PC-3 (cell line): Measurements from ENCODE around the gene IFI6. TPM values are rescaled to one million over a fixed set of nuclear protein-coding genes. Genes with fewer than 3 reads are reported as not detected.

Experiments
- ATAC-seq: fragments of 200-7000 bp; cut with Tn5 transposase; 2 replicates; pipeline ENCODE4 v1.9.1; 2020; ENCODE audit warnings: mild to moderate bottlenecking, moderate library complexity
- BruUV-seq: library from RNA; stranded (reverse); fragments of 400-500 nt; replicated peaks from 2 replicates; lab custom pipeline; 2021; lab: Mats Ljungman, UMichigan
- CTCF ChIA-PET: fragments of 300-600 bp; sonication (Branson Sonifier 250); formaldehyde crosslinking; loops from one replicate; lab custom pipeline; 2022; ENCODE audit warnings: antibody characterized with exemption; lab: Charles Lee
- POLR2A ChIA-PET: fragments of 300-600 bp; sonication (Branson Sonifier 250); formaldehyde crosslinking; loops from one replicate; lab custom pipeline; 2022; ENCODE audit warnings: antibody characterized with exemption; ENCODE audit not compliant: unreplicated experiment; lab: Charles Lee
- DNase-seq: peaks from one replicate; pipeline ENCODE4 v3.0.0-alpha.2; 2015
- H2AFZ ChIP-seq: fragments of 300-600 bp; sonication (generic); 2 replicates; pipeline ENCODE4 v1.6.0; 2016; ENCODE audit warnings: antibody characterized with exemption, low read length
- H3F3A ChIP-seq: fragments of 300-600 bp; sonication (generic); one replicate; pipeline ENCODE4 v1.6.0; 2017; ENCODE audit warnings: antibody characterized with exemption, low read length, control low read depth, mild to moderate bottlenecking; ENCODE audit not compliant: unreplicated experiment
- H3K27ac ChIP-seq: fragments of 300-600 bp; sonication (generic); 2 replicates; pipeline ENCODE4 v1.5.1; 2016; ENCODE audit warnings: mild to moderate bottlenecking, low read length
- H3K27me3 ChIP-seq: fragments of 300-600 bp; sonication (generic); 2 replicates; pipeline ENCODE4 v1.6.1; 2016; ENCODE audit warnings: low read length, mixed read lengths
- H3K36me3 ChIP-seq: fragments of 300-600 bp; sonication (generic); 2 replicates; pipeline ENCODE4 v1.6.1; 2016; ENCODE audit warnings: low read depth, mixed run types, low read length, mixed read lengths
- H3K4me1 ChIP-seq: fragments of 300-600 bp; sonication (generic); 2 replicates; pipeline ENCODE4 v1.5.1; 2016; ENCODE audit warnings: low read length; ENCODE audit not compliant: insufficient read depth
- H3K4me2 ChIP-seq: fragments of 300-600 bp; sonication (generic); 2 replicates; pipeline ENCODE4 v1.6.0; 2016; ENCODE audit warnings: low read length
- H3K4me3 ChIP-seq: fragments of 300-600 bp; sonication (generic); 2 replicates; pipeline ENCODE4 v1.5.1; 2016; ENCODE audit warnings: mild to moderate bottlenecking, low read length, mixed read lengths
- H3K79me2 ChIP-seq: fragments of 300-600 bp; sonication (generic); 2 replicates; pipeline ENCODE4 v1.6.1; 2017; ENCODE audit warnings: low read length, mixed read lengths
- H3K9ac ChIP-seq: fragments of 300-600 bp; sonication (generic); 2 replicates; pipeline ENCODE4 v1.6.0; 2016; ENCODE audit warnings: mild to moderate bottlenecking, low read length
- H3K9me2 ChIP-seq: fragments of 300-600 bp; sonication (generic); replicated peaks from 2 replicates; pipeline ENCODE4 v1.6.1; 2016; ENCODE audit warnings: mixed run types, low read length, mixed read lengths
- H3K9me3 ChIP-seq: fragments of 300-600 bp; sonication (generic); 2 replicates; pipeline ENCODE4 v1.6.1; 2016; ENCODE audit warnings: low read length, mixed read lengths
- H4K20me1 ChIP-seq: fragments of 300-600 bp; sonication (generic); 2 replicates; pipeline ENCODE4 v1.6.1; 2016; ENCODE audit warnings: low read length, mixed read lengths
- EZH2 ChIP-seq: fragments of 300-600 bp; sonication (generic); IDR thresholded peaks from one replicate; pipeline ENCODE4 v1.6.1; 2017; ENCODE audit warnings: antibody characterized with exemption, mild to moderate bottlenecking, low read length; ENCODE audit not compliant: unreplicated experiment
- EZH2phosphoT487 ChIP-seq: fragments of 300-600 bp; sonication (generic); IDR thresholded peaks from 2 replicates; pipeline ENCODE4 v1.6.1; 2018; ENCODE audit warnings: mild to moderate bottlenecking, antibody characterized with exemption, low read length, borderline replicate concordance
- intact Hi-C: fragments of 100-400 bp; cut with micrococcal nuclease; formaldehyde crosslinking; loops from 2 replicates; pipeline ENCODE4 v1.9.0; 2023
- total RNA-seq: library from RNA; depleted of rRNA; stranded (reverse); fragments of >200 nt; gene quantifications from 2 replicates; pipeline ENCODE4 v1.2.3, GENCODE V29; 2014
- TF ChIP-seq, protein P1 (sequence below): fragments of 300-600 bp; sonication (generic); conservative IDR thresholded peaks from 2 replicates; pipeline ENCODE4 v1.5.1; 2017; ENCODE audit warnings: antibody characterized with exemption, low read depth, mild to moderate bottlenecking, low read length

IFI6 gene
- total RNA-seq, 1 experiment from 2014 or later = 16.5 TPM

DNA sequence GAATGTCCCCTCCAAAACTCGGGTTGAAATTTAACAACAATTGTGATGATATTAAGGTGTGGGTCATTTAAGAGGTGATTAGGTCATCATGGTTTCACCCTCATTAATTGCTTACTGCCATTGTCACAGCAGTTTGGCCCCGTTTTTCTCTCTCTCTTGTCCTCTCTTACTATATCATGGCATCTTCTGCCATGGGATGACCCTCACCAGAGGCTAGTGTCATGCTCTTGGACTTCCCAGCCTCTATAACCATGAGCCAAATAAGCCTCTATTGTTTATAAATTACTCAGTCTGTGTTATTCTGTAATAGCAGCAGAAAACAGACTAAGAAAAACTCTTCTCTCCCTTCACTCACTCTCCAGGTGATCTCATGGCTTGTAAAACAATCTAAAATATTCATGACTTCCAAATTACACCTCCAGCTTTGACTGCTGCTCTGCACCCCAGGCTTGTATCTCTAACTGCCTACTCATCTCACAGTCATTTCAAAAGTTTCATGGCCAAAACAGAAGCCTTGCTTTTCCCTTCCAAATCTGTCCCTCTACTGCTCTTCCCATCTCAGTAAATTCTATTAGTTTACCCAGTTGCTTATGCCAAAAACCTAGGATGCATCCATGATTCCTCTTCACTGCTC lies 44.4 kb upstream of the IFI6 start:
- no peak for ATAC-seq
- no peaks in the 10 kb centered on the region for H3F3A ChIP-seq
- no peak overlapping the region for H3K4me2 ChIP-seq
- DNase-seq = no peak
- H3K36me3 ChIP-seq = no peaks in the 10 kb centered on the region
- POLR2A ChIA-PET = no interaction called here
- no peak overlapping the region for H3K27ac ChIP-seq
- H3K27me3 ChIP-seq = no peaks in the 10 kb centered on the region
- TF ChIP-seq, protein P1, sequence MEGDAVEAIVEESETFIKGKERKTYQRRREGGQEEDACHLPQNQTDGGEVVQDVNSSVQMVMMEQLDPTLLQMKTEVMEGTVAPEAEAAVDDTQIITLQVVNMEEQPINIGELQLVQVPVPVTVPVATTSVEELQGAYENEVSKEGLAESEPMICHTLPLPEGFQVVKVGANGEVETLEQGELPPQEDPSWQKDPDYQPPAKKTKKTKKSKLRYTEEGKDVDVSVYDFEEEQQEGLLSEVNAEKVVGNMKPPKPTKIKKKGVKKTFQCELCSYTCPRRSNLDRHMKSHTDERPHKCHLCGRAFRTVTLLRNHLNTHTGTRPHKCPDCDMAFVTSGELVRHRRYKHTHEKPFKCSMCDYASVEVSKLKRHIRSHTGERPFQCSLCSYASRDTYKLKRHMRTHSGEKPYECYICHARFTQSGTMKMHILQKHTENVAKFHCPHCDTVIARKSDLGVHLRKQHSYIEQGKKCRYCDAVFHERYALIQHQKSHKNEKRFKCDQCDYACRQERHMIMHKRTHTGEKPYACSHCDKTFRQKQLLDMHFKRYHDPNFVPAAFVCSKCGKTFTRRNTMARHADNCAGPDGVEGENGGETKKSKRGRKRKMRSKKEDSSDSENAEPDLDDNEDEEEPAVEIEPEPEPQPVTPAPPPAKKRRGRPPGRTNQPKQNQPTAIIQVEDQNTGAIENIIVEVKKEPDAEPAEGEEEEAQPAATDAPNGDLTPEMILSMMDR = no peak
- TF ChIP-seq EZH2 (no peak), EZH2phosphoT487 (no peak)
- CTCF ChIA-PET = no interaction called here
- H3K4me1 ChIP-seq = no peaks in the 10 kb centered on the region
- H4K20me1 ChIP-seq = no peaks in the 10 kb centered on the region
- H3K9me2 ChIP-seq = no peaks in the 10 kb centered on the region
- H3K79me2 ChIP-seq = no peaks in the 10 kb centered on the region
- no peaks in the 10 kb centered on the region for H3K9me3 ChIP-seq
- no peak overlapping the region for H3K4me3 ChIP-seq
- H3K9ac ChIP-seq = no peak overlapping the region
- no TSS peak for BruUV-seq
- intact Hi-C loops = no loop called here
- no peak overlapping the region for H2AFZ ChIP-seq

DNA sequence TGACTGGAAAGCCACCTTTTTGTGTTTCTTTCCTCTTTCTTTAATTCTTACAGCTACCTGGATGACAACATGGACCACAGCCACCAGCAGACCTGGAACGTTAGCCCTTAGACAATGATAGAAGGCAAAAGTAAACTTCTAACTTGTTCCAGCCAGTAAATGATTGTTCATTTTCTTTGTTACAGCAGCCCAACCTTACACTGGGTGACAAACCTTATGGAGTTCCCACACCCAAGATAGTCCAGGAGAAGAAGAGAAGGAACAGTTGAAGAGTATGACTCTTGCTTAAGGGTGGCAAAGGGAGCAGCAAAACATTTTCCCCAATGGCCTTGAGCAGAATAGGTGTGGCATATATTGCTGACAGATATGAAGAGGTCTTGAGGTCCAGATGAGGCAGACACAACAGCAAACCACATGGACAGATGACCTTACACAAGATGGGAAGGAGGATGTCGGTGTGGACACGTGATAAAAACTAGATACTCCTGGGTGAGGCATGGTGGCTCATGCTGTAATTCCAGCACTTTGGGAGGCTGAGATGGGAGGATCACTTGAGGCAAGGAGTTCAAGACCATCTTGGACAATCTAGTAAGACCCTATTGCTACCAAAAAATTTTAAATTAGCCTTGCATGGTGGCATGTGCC lies 42.0 kb upstream of the IFI6 start:
- Histone ChIP-seq H3K9ac (no peak overlapping the region), H3K36me3 (no peaks in the 10 kb centered on the region), H3K27ac (no peak overlapping the region), H3K9me2 (no peaks in the 10 kb centered on the region), H3K79me2 (no peaks in the 10 kb centered on the region), H3F3A (no peaks in the 10 kb centered on the region), H3K4me3 (no peak overlapping the region), H3K4me2 (no peak overlapping the region), H3K27me3 (no peaks in the 10 kb centered on the region), H3K4me1 (no peaks in the 10 kb centered on the region), H4K20me1 (no peaks in the 10 kb centered on the region), H2AFZ (no peak overlapping the region), H3K9me3 (no peaks in the 10 kb centered on the region)
- ChIA-PET CTCF (no interaction called here), POLR2A (no interaction called here)
- intact Hi-C loops = no loop called here
- ATAC-seq = no peak
- DNase-seq = no peak
- TF ChIP-seq, protein P1 = no peak
- TF ChIP-seq EZH2 (no peak), EZH2phosphoT487 (no peak)
- BruUV-seq = no TSS peak

DNA sequence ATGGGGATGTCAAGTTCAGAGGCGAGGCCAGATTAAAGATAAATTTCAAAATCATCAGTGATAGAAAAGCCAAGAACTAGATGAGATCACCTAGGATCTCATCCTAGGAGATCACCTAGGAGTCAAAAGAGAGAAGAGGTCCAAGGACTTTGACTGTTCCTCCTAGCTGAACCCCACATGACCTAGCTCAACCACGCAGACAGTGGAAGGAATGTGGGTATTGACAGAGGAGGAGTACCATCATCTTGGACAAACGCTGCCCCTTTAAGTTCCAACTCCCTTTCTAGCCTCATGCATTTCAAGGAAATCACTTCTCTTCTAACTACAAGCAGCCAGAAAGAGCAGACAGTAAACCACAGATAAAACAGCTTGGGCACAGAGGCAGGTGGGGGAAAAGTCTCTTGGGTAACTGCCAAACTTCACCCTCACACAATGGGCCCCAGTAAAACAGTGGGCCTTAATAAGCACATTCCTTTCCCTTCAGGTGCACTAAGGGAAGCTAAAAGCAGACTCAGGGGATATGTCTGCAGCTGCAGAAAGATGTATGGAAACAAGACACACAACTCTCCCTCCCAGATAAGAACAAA lies 41.2 kb upstream of the IFI6 start:
- H3K9me3 ChIP-seq = no peaks in the 10 kb centered on the region
- no peaks in the 10 kb centered on the region for H3K79me2 ChIP-seq
- no peaks in the 10 kb centered on the region for H3F3A ChIP-seq
- no TSS peak for BruUV-seq
- H3K9me2 ChIP-seq = no peaks in the 10 kb centered on the region
- TF ChIP-seq EZH2phosphoT487 (no peak), EZH2 (no peak)
- TF ChIP-seq, protein P1 = no peak
- H3K27me3 ChIP-seq = no peaks in the 10 kb centered on the region
- ChIA-PET CTCF (no interaction called here), POLR2A (no interaction called here)
- no peaks in the 10 kb centered on the region for H3K36me3 ChIP-seq
- H3K27ac ChIP-seq = no peak overlapping the region
- ATAC-seq (no peak), DNase-seq (no peak)
- H3K4me3 ChIP-seq = no peak overlapping the region
- H2AFZ ChIP-seq = no peak overlapping the region
- no peaks in the 10 kb centered on the region for H4K20me1 ChIP-seq
- intact Hi-C loops = no loop called here
- no peak overlapping the region for H3K4me2 ChIP-seq
- H3K9ac ChIP-seq = no peak overlapping the region
- H3K4me1 ChIP-seq = no peaks in the 10 kb centered on the region
